SJSA1 (cell line): Measurements from ENCODE around the gene ANK2. TPM values are rescaled to one million over a fixed set of nuclear protein-coding genes. Genes with fewer than 3 reads are reported as not detected.

Experiments used
- DNase-seq, 2 experiments: peaks; one replicate each; pipeline ENCODE4 v3.0.0-alpha.2; 2015 to 2020; ENCODE audit warnings: low spot score in 2 of 2, low read depth in 1 of 2
- H3K27ac ChIP-seq: fragments of 250-450 bp; sonication (Bioruptor Pico); 2 replicates; pipeline ENCODE4 v1.5.1; 2020; ENCODE audit warnings: mild to moderate bottlenecking, moderate library complexity
- H3K27me3 ChIP-seq: fragments of 250-450 bp; sonication (Bioruptor Pico); replicated peaks from 2 replicates; pipeline ENCODE4 v1.5.1; 2020; ENCODE audit warnings: mild to moderate bottlenecking, moderate library complexity
- H3K36me3 ChIP-seq: fragments of 250-450 bp; sonication (Bioruptor Pico); 2 replicates; pipeline ENCODE4 v1.5.1; 2020; ENCODE audit warnings: mild to moderate bottlenecking
- H3K4me1 ChIP-seq: fragments of 250-450 bp; sonication (Bioruptor Pico); replicated peaks from 2 replicates; pipeline ENCODE4 v1.6.1; 2021; ENCODE audit warnings: mild to moderate bottlenecking
- H3K4me3 ChIP-seq: fragments of 250-450 bp; sonication (Bioruptor Pico); 2 replicates; pipeline ENCODE4 v1.5.1; 2020; ENCODE audit warnings: mild to moderate bottlenecking
- H3K9me3 ChIP-seq: fragments of 250-450 bp; sonication (Bioruptor Pico); replicated peaks from 2 replicates; pipeline ENCODE4 v1.5.1; 2020; ENCODE audit warnings: mild to moderate bottlenecking
- total RNA-seq: library from RNA; depleted of rRNA; stranded (reverse); fragments of >200 nt; shearing (Covaris generic); gene quantifications from 2 replicates; pipeline ENCODE4 v1.2.3, GENCODE V29; 2014

The ANK2 gene
- total RNA-seq, 1 experiment from 2014 or later = 3.4 TPM

DNA sequence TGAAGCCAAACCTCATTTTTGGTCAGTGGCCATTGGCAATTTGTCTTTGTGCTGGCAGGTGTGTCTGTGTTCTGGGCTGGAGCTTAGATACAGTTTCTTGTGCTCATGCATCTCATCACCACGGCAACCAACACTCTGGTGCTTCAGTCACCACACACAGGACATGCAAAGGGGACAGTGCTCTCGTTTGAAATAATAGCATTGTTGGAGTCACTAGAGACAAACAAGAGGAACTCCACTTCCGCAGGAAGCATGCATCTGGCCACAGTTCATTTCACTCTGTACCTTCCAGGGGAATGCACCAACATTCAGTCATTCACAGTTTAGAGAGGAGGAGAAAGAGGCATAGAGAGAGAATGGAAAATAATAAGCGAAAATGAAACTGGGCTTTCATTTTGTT is 267.4 kb downstream of the ANK2 start:
- Histone ChIP-seq H3K36me3 (no peaks in the 10 kb centered on the region), H3K4me3 (no peak overlapping the region), H3K27me3 (peaks cover 6% of the 10 kb centered on the region; the same call in 1 of the 2 replicates), H3K4me1 (no peaks in the 10 kb centered on the region), H3K27ac (no peak overlapping the region), H3K9me3 (no peaks in the 10 kb centered on the region)
- no peak for DNase-seq

DNA sequence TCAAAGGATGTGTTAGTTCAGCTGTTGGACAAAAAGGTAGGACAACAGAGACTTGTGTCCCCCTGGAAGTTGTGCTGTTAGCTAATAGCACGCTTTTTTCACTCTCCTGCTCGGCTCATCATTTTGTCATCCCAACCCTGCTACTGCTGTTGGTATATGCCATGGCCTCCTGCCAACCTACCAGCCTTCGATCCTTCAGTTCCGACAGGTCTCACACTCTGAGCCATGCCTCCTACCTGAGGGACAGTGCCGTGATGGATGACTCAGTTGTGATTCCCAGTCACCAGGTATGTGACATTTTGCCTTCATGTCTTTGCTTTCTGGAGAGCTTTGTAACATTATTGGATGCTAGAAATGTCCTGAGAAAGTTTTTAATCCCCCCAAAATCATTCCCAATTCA is 268.1 kb downstream of the ANK2 start:
- H3K27me3 ChIP-seq = peaks cover 6% of the 10 kb centered on the region; the same call in 1 of the 2 replicates
- H3K4me3 ChIP-seq = no peak overlapping the region
- H3K27ac ChIP-seq = no peak overlapping the region
- no peaks in the 10 kb centered on the region for H3K36me3 ChIP-seq
- no peaks in the 10 kb centered on the region for H3K9me3 ChIP-seq
- no peaks in the 10 kb centered on the region for H3K4me1 ChIP-seq
- no peak for DNase-seq

GRCh38 chr4:113322736-113323135 is 273.3 kb downstream of the ANK2 start:
- Histone ChIP-seq H3K27ac (no peak overlapping the region), H3K36me3 (no peaks in the 10 kb centered on the region), H3K27me3 (peaks cover 6% of the 10 kb centered on the region), H3K4me3 (no peak overlapping the region), H3K4me1 (no peaks in the 10 kb centered on the region), H3K9me3 (no peaks in the 10 kb centered on the region)
- DNase-seq = no peak

DNA sequence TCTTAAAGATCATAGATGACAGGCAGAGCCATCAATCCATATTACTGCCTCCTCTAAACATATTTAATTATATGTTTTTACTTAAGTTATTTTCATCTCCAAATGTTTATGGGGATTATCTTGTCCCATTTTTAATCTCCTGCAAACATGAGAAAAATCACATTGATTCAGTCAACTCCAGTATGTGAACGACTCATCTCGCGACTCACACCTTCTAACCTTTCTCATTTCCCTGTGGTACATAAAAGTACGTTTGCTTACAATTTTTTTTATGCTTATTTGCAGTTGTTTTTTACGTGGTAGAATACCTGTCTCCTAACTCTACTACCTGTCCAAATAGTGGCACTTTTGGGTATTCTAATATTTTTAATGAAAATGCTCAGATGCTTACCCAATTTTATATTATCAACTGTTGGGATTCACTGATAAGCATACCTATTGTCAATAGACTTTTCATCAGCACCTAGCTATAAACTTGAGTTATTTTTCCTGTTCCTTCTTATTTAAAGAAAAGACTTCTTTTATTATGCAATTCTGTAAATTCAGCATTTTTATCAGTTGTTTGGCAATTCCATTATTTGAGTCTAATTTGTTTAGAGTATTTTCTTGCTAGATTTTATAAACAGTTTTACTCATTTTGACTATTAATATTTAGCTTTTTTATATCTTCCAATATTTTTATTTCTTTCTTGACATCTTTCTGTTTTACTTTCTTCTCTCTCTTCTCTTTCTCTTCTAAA is 276.6 kb downstream of the ANK2 start:
- Histone ChIP-seq H3K36me3 (no peaks in the 10 kb centered on the region), H3K27ac (no peak overlapping the region), H3K9me3 (no peaks in the 10 kb centered on the region), H3K27me3 (no peaks in the 10 kb centered on the region; the same call in 1 of the 2 replicates), H3K4me1 (no peaks in the 10 kb centered on the region), H3K4me3 (no peak overlapping the region)
- no peak for DNase-seq

GRCh38 chr4:113327494-113327893 is 278.0 kb downstream of the ANK2 start:
- Histone ChIP-seq H3K36me3 (no peaks in the 10 kb centered on the region), H3K27me3 (no peaks in the 10 kb centered on the region; the same call in 1 of the 2 replicates), H3K27ac (no peak overlapping the region), H3K9me3 (no peaks in the 10 kb centered on the region), H3K4me3 (no peak overlapping the region), H3K4me1 (no peaks in the 10 kb centered on the region)
- DNase-seq = no peak

DNA sequence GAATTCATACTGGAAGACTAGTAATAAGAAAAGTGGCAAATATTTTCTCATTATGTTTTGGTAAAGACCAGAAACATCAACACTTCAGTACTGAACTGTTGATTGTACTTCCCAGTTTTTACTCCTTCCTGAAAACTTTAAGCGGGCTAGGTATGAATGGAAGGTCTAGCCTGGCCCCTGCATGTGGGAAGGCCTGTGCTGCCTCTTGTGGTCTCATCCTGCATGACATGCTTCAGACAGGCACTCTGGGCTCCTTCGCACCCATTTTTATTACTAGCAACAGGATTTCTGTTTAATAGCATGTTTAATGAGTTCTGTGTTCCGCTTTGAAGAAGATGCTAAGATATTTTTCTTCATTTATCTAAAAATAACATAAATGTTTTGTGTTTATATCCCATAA is 279.1 kb downstream of the ANK2 start:
- Histone ChIP-seq H3K4me1 (no peaks in the 10 kb centered on the region), H3K27me3 (no peaks in the 10 kb centered on the region; the same call in 1 of the 2 replicates), H3K36me3 (no peaks in the 10 kb centered on the region), H3K9me3 (no peaks in the 10 kb centered on the region), H3K4me3 (no peak overlapping the region), H3K27ac (no peak overlapping the region)
- no peak for DNase-seq

GRCh38 chr4:113330200-113330599 is 280.7 kb downstream of the ANK2 start:
- Histone ChIP-seq H3K4me1 (no peaks in the 10 kb centered on the region), H3K27ac (no peak overlapping the region), H3K4me3 (no peak overlapping the region), H3K27me3 (no peaks in the 10 kb centered on the region; the same call in 1 of the 2 replicates), H3K36me3 (no peaks in the 10 kb centered on the region), H3K9me3 (no peaks in the 10 kb centered on the region)
- DNase-seq = no peak

GRCh38 chr4:113331811-113332210 is 282.4 kb downstream of the ANK2 start:
- Histone ChIP-seq H3K27me3 (no peaks in the 10 kb centered on the region), H3K4me1 (peaks cover 3% of the 10 kb centered on the region), H3K36me3 (no peaks in the 10 kb centered on the region), H3K27ac (no peak overlapping the region), H3K4me3 (no peak overlapping the region), H3K9me3 (no peaks in the 10 kb centered on the region)
- DNase-seq = no peak

GRCh38 chr4:113332701-113333100 is 283.2 kb downstream of the ANK2 start:
- no peaks in the 10 kb centered on the region for H3K36me3 ChIP-seq
- DNase-seq = no peak
- no peaks in the 10 kb centered on the region for H3K9me3 ChIP-seq

DNA sequence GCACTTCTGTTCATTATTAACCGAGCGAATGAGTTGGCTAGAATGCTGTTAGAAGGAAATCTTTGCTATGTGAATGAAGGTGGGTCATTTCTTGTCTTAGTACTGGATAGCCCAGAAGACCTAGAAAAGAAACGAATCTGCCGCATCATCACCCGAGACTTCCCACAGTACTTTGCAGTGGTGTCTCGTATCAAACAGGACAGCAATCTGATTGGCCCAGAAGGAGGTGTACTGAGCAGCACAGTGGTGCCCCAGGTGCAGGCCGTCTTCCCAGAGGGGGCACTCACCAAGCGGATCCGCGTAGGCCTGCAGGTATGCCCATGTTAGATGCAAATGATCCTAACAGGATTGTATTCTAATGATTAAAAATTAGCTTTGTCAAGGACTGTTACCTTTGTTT is 286.3 kb downstream of the ANK2 start:
- Histone ChIP-seq H3K27ac (no peak overlapping the region), H3K4me1 (peaks cover 22% of the 10 kb centered on the region), H3K27me3 (no peaks in the 10 kb centered on the region), H3K36me3 (no peaks in the 10 kb centered on the region), H3K9me3 (no peaks in the 10 kb centered on the region), H3K4me3 (no peak overlapping the region)
- DNase-seq = no peak

More at GRCh38 chr4:113332701-113333100, 283.2 kb downstream of the ANK2 start:
- Histone ChIP-seq H3K27ac (no peak overlapping the region), H3K4me3 (no peak overlapping the region), H3K4me1 (peaks cover 7% of the 10 kb centered on the region), H3K27me3 (no peaks in the 10 kb centered on the region)

DNA sequence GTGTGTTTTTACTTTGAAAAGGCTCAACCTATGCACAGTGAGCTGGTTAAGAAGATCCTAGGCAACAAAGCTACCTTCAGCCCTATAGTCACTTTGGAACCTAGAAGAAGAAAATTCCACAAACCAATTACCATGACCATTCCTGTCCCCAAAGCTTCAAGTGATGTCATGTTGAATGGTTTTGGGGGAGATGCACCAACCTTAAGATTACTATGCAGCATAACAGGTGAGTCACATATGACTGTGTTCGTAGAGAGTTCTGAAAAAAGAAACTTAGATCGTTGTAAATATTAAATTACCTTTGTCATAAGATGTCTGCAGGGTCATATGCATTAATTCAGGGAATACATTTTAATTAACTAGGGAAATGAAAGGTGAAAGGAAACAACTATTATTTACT is 287.1 kb downstream of the ANK2 start:
- no peak for DNase-seq
- no peaks in the 10 kb centered on the region for H3K36me3 ChIP-seq
- H3K4me1 ChIP-seq = peaks cover 22% of the 10 kb centered on the region
- H3K27me3 ChIP-seq = no peaks in the 10 kb centered on the region
- H3K27ac ChIP-seq = no peak overlapping the region
- no peak overlapping the region for H3K4me3 ChIP-seq
- H3K9me3 ChIP-seq = no peaks in the 10 kb centered on the region

DNA sequence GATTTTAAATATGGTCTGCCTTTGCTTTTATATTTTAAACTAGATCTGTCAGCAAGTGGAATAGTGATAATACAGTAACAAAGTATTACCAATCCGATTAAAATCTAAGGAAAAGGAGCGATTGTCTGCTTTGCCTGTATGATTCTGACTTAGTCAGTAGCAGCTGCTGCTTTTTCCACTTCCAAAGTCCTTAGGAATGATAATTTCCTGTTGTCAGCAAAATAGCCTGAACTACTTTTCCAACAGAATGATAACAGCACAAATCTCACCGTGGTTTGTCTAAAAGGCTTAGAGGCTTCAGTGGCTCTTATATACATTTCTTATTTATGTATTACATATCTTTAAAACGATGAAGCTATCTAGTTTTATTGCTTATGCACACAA is 290.0 kb downstream of the ANK2 start:
- Histone ChIP-seq H3K27me3 (no peaks in the 10 kb centered on the region), H3K27ac (no peak overlapping the region), H3K9me3 (no peaks in the 10 kb centered on the region), H3K36me3 (no peaks in the 10 kb centered on the region), H3K4me3 (no peak overlapping the region), H3K4me1 (peaks cover 22% of the 10 kb centered on the region)
- no peak for DNase-seq

- Histone ChIP-seq H3K27ac (no peak overlapping the region), H3K27me3 (no peaks in the 10 kb centered on the region), H3K4me3 (no peak overlapping the region), H3K4me1 (peaks cover 9% of the 10 kb centered on the region), H3K36me3 (no peaks in the 10 kb centered on the region), H3K9me3 (no peaks in the 10 kb centered on the region)
- no peak for DNase-seq
These were observed 294.6 kb downstream of the ANK2 start for GRCh38 chr4:113344100-113344499.

- Histone ChIP-seq H3K4me1 (peaks cover 9% of the 10 kb centered on the region), H3K4me3 (no peak overlapping the region), H3K27ac (no peak overlapping the region), H3K27me3 (no peaks in the 10 kb centered on the region), H3K9me3 (no peaks in the 10 kb centered on the region), H3K36me3 (no peaks in the 10 kb centered on the region)
- DNase-seq = no peak
These were observed 297.8 kb downstream of the ANK2 start for GRCh38 chr4:113347245-113347644.

DNA sequence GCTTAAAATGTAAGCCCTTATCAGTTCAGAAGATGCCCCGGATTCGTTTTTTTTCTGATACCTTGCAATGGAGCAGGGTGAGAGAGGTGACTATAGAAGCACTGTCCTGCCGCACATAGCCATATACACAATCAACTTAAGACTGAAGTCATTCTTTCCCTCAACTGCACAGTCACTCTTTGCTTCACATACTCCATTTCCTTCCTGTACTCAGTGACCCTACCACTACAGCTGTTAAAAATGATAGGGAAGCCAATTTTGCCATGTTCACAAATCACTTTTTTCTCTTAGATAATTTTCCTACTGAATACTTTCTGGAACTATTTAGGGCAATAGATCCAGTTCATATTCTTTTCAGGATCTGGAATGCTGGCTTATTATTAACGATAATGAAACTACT is 300.0 kb downstream of the ANK2 start:
- no peaks in the 10 kb centered on the region for H3K27me3 ChIP-seq

More for the DNA sequence above, 300.0 kb downstream of the ANK2 start:
- DNase-seq = no peak
- H3K4me1 ChIP-seq = peaks cover 9% of the 10 kb centered on the region
- no peak overlapping the region for H3K27ac ChIP-seq
- no peak overlapping the region for H3K4me3 ChIP-seq
- H3K9me3 ChIP-seq = no peaks in the 10 kb centered on the region
- no peaks in the 10 kb centered on the region for H3K36me3 ChIP-seq
